Liver (tissue), 3 donors: ENCODE data around the gene TNFSF10.

Experiments
- GABPA ChIP-seq, 2 donors: IDR thresholded peaks in 1 of 2; conservative IDR thresholded peaks in 1 of 2; 2 replicates each; pipeline ENCODE4 v1.6.1; 2016; ENCODE audit warnings: antibody characterized with exemption in 2 of 2, mild to moderate bottlenecking in 1 of 2, moderate library complexity in 1 of 2
- HNF4A ChIP-seq, 2 donors: conservative IDR thresholded peaks; 2 replicates each; pipeline ENCODE4 v1.6.1; 2016; ENCODE audit warnings: antibody characterized with exemption in 2 of 2, mild to moderate bottlenecking in 2 of 2
- HNF4G ChIP-seq: IDR thresholded peaks from 2 replicates; pipeline ENCODE4 v1.6.1; 2016; ENCODE audit warnings: antibody characterized with exemption
- NR2F2 ChIP-seq: IDR thresholded peaks from 2 replicates; pipeline ENCODE4 v1.6.1; 2016; ENCODE audit warnings: antibody characterized with exemption
- RAD21 ChIP-seq, 2 donors: IDR thresholded peaks; 2 replicates each; pipeline ENCODE4 v1.6.1; 2016; ENCODE audit warnings: antibody characterized with exemption in 2 of 2, mild to moderate bottlenecking in 2 of 2
- REST ChIP-seq: IDR thresholded peaks from 2 replicates; pipeline ENCODE4 v1.6.1; 2016; ENCODE audit warnings: antibody characterized with exemption, mild to moderate bottlenecking
- RXRA ChIP-seq, 2 donors: IDR thresholded peaks; 2 replicates each; pipeline ENCODE4 v1.6.1; 2017 to 2018; ENCODE audit warnings: antibody characterized with exemption in 2 of 2, mild to moderate bottlenecking in 1 of 2
- SP1 ChIP-seq: IDR thresholded peaks from 2 replicates; pipeline ENCODE4 v1.6.1; 2018; ENCODE audit warnings: antibody characterized with exemption, mild to moderate bottlenecking
- TAF1 ChIP-seq: conservative IDR thresholded peaks from 2 replicates; pipeline ENCODE4 v1.6.1; 2016; ENCODE audit warnings: antibody characterized with exemption, mild to moderate bottlenecking
- YY1 ChIP-seq: IDR thresholded peaks from 2 replicates; pipeline ENCODE4 v1.6.1; 2016; ENCODE audit warnings: antibody characterized with exemption, mild to moderate bottlenecking
- TF ChIP-seq, protein P1 (sequence below): fragments of 150-350 bp; IDR thresholded peaks from 2 replicates; pipeline ENCODE4 v1.5.1; 2017; ENCODE audit warnings: improper control_type of control experiment, low read depth, low read length; ENCODE audit not compliant: missing input control
- TF ChIP-seq, protein P2 (sequence below): IDR thresholded peaks from 2 replicates; pipeline ENCODE4 v1.6.1; 2016; ENCODE audit warnings: antibody characterized with exemption
- TF ChIP-seq, protein P3 (sequence below): IDR thresholded peaks from 2 replicates; pipeline ENCODE4 v1.6.1; 2016; ENCODE audit warnings: antibody characterized with exemption
- TF ChIP-seq, protein P4 (sequence below): IDR thresholded peaks from 2 replicates; pipeline ENCODE4 v1.6.1; 2016; ENCODE audit warnings: antibody characterized with exemption
- donor health status: healthy.
- donor health status: healthy.

DNA sequence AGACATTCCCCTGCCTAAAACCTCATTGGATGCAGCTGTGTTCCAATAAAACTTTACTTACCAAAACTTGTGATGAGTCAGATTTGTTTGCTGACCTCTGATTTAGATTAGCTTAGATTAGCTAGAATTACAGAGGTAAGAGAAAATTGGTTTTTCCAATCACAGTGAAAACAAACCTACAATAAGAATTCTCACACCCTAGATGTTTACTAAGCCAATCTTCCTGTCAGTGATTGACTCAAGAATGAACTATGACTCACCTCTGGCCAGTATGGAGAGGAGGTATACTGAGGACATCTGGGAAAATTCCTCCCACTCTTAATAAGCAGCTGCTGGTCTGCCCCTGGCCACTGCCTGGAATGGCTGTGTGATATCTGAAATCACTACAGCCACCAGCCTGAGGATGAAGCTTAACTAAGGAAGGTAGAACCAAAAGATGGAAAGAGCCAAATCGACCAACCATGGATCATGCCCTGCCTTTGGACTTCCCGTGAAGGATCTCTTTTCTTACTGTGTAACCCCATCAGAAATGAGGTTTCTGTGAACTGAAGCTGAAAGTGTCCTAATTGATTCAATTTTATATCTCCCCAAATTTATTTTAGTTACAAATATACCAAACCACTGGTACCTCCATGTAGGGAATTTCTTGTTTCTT, 55.9 kb downstream of the TNFSF10 start:
- no peak for TF ChIP-seq RAD21 (IDR thresholded peaks at IDR 0.05)
- TF ChIP-seq REST = no peak
- TF ChIP-seq, protein P1, sequence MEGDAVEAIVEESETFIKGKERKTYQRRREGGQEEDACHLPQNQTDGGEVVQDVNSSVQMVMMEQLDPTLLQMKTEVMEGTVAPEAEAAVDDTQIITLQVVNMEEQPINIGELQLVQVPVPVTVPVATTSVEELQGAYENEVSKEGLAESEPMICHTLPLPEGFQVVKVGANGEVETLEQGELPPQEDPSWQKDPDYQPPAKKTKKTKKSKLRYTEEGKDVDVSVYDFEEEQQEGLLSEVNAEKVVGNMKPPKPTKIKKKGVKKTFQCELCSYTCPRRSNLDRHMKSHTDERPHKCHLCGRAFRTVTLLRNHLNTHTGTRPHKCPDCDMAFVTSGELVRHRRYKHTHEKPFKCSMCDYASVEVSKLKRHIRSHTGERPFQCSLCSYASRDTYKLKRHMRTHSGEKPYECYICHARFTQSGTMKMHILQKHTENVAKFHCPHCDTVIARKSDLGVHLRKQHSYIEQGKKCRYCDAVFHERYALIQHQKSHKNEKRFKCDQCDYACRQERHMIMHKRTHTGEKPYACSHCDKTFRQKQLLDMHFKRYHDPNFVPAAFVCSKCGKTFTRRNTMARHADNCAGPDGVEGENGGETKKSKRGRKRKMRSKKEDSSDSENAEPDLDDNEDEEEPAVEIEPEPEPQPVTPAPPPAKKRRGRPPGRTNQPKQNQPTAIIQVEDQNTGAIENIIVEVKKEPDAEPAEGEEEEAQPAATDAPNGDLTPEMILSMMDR = no peak
- no peak for TF ChIP-seq HNF4G
- TF ChIP-seq GABPA (IDR thresholded peaks at IDR 0.05 in 1 of 2, conservative IDR thresholded peaks at IDR 0.05 in 1 of 2) = no peak
- TF ChIP-seq, protein P2, sequence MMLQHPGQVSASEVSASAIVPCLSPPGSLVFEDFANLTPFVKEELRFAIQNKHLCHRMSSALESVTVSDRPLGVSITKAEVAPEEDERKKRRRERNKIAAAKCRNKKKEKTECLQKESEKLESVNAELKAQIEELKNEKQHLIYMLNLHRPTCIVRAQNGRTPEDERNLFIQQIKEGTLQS = no peak
- no peak for TF ChIP-seq HNF4A (conservative IDR thresholded peaks at IDR 0.05)
- no peak for TF ChIP-seq RXRA (IDR thresholded peaks at IDR 0.05)
- no peak for TF ChIP-seq YY1
- TF ChIP-seq, protein P3, sequence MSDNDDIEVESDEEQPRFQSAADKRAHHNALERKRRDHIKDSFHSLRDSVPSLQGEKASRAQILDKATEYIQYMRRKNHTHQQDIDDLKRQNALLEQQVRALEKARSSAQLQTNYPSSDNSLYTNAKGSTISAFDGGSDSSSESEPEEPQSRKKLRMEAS = no peak
- no peak for TF ChIP-seq NR2F2
- no peak for TF ChIP-seq SP1
- TF ChIP-seq, protein P4, sequence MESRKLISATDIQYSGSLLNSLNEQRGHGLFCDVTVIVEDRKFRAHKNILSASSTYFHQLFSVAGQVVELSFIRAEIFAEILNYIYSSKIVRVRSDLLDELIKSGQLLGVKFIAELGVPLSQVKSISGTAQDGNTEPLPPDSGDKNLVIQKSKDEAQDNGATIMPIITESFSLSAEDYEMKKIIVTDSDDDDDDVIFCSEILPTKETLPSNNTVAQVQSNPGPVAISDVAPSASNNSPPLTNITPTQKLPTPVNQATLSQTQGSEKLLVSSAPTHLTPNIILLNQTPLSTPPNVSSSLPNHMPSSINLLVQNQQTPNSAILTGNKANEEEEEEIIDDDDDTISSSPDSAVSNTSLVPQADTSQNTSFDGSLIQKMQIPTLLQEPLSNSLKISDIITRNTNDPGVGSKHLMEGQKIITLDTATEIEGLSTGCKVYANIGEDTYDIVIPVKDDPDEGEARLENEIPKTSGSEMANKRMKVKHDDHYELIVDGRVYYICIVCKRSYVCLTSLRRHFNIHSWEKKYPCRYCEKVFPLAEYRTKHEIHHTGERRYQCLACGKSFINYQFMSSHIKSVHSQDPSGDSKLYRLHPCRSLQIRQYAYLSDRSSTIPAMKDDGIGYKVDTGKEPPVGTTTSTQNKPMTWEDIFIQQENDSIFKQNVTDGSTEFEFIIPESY = no peak
- no peak for TF ChIP-seq TAF1
